ENCODE results near the gene PHF21A. TPM values are rescaled to one million over a fixed set of nuclear protein-coding genes. Genes with fewer than 3 reads are reported as not detected.

PHF21A gene
- total RNA-seq, 2 donors from 2014 or later, result 53.0 to 54.6 TPM

DNA sequence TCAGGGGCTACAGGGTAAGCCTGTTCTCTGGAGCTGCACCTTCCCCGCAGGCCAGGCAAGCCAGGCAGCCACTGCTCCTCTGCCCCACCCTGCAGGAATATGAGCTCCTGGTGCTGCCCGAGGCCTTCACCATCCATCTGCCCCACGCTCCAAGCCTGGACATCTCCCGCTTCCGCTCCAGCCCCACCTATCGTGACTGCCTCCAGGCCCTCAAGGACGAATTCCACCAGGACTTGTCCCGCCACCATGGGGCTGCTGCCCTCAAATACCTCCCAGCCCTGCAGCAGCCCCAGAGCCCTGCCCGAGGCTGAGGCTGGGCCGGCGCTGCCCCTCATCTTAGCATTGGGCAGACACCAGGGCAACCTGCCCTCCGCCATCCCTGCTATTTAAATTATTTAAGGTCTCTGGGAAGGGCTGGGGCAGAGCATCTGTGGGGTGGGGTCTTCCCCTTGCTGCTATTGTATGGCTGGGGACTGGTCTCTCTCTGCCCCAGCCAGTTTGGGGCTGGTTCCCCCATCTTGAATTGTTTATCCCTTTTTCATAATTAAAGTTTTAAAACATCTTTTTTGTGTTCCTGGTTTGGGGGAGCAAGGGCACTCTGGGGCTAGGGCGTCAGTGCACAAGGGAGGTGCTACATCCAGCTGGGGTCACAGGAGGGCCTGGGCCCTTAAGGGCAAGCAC is 192.6 kb downstream of the PHF21A start:
- Mint-ChIP-seq H3K36me3 (no peaks in the 10 kb centered on the region), H3K9me3 (no peaks in the 10 kb centered on the region), H3K27ac (no peak overlapping the region)
- ATAC-seq, result no peak
- DNase-seq (ENCODE audit: low spot score in 2 of 2), result no peak

DNA sequence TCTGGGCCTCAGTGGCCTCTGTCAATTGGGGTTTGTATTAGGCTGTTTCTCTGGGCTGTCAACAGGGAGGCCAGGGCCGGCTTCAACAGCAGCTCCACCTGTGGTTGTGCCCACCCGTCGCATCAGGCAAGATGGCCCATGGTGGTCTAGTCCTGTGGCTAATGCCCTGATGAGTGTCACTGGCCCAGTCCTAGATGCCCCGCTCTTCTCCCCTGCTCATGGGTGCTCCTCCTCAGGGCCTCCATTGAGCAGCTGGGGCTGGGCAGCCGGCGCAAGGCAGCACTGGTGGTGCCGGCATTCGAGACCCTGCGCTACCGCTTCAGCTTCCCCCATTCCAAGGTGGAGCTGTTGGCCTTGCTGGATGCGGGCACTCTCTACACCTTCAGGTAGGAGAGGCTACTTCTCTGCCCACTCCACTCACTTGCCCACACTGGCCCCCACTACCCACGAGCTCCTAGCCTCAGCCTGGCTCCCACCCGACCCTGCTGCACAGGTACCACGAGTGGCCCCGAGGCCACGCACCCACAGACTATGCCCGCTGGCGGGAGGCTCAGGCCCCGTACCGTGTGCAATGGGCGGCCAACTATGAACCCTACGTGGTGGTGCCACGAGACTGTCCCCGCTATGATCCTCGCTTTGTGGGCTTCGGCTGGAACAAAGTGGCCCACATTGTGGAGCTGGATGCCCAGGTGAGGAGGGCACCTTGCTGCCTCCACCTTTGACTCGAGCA is 193.4 kb downstream of the PHF21A start:
- no peak overlapping the region for H3K27ac Mint-ChIP-seq
- ATAC-seq (no peak), DNase-seq (ENCODE audit: low spot score in 2 of 2) (no peak)
- no peaks in the 10 kb centered on the region for H3K9me3 Mint-ChIP-seq
- H3K36me3 Mint-ChIP-seq, result no peaks in the 10 kb centered on the region

DNA sequence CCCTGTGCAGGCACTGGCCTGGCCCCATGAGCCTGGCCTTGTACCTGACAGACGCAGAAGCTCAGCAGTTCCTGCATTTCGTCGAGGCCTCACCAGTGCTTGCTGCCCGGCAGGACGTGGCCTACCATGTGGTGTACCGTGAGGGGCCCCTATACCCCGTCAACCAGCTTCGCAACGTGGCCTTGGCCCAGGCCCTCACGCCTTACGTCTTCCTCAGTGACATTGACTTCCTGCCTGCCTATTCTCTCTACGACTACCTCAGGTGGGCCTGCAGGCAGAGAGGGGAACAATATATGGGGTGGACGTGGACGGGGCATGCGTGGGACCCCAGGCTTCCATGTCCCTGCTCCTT is 193.9 kb downstream of the PHF21A start:
- H3K27ac Mint-ChIP-seq, result no peak overlapping the region
- no peak for ATAC-seq
- no peaks in the 10 kb centered on the region for H3K36me3 Mint-ChIP-seq
- H3K9me3 Mint-ChIP-seq, result no peaks in the 10 kb centered on the region
- no peak for DNase-seq (ENCODE audit: low spot score in 2 of 2)

DNA sequence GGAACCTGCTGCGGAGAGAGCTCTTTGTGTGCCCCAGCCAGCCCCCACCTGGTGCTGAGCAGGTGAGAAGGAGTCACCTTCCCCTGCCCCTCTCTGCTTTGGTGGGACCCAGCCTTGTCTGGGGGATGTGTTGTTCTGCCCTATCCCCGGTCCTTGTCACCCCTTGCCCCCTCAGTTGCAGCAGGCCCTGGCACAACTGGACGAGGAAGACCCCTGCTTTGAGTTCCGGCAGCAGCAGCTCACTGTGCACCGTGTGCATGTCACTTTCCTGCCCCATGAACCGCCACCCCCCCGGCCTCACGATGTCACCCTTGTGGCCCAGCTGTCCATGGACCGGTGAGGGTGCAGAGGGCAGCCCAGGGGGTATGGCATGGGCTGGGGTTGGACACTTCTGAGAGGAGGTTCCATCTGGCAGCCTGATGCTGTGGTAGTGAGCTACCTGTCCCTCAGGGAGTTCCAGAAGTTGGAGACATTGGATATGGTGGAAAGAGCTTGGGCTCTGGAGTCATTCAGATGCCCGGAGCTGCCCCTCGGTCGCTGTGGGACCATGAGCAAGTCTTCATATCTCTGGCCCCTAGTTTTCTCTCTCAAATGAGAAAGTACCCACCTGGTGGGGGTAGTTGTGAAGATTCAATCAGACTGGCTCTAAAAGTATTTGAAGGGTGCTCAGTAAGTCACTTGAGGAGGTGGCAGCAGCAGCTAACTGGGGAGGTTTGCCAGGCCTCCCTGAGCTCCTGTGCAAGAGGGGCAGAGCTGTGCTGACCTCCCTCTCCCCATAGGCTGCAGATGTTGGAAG is 194.5 kb downstream of the PHF21A start:
- no peak for DNase-seq (ENCODE audit: low spot score in 2 of 2)
- ATAC-seq, result no peak
- H3K9me3 Mint-ChIP-seq, result no peaks in the 10 kb centered on the region
- peak overlapping the region in 1 of 2 donors; percentile 50 for H3K27ac Mint-ChIP-seq
- no peaks in the 10 kb centered on the region for H3K36me3 Mint-ChIP-seq

DNA sequence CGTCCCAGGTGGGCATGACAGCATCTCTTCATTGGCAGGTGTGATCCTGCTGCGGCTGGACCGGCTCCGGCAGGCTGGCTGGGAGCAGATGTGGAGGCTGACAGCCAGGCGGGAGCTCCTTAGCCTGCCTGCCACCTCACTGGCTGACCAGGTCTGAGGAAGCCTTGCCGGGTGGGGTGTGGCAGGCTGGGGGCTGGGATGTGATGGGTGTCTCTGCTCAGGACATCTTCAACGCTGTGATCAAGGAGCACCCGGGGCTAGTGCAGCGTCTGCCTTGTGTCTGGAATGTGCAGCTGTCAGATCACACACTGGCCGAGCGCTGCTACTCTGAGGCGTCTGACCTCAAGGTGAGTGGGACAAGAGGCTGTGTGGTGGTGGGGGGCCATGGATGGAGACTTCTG is 195.3 kb downstream of the PHF21A start:
- DNase-seq (ENCODE audit: low spot score in 2 of 2) (no peak), ATAC-seq (no peak)
- Mint-ChIP-seq H3K27ac (peak overlapping the region in 1 of 2 donors; percentile 22), H3K36me3 (no peaks in the 10 kb centered on the region), H3K9me3 (no peaks in the 10 kb centered on the region)

DNA sequence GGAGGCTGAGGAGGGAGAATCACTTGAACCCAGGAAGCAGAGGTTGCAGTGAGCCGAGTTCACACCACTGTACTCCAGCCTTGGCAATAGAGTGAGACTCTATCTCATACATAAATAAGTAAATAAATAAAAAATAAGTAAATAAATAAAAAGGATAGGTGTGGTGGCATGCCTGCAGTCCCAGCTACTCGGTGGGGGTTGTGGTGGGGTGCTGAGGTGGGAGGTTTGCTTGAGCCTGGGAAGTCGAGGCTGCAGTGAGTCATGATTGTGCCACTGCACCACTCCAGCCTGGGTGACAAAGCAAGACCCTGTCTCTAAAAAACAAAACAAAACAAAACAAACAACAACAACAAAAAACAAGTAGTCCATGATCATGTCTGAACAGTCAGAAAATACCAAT is 195.7 kb downstream of the PHF21A start:
- no peak for ATAC-seq
- no peak for DNase-seq (ENCODE audit: low spot score in 2 of 2)
- Mint-ChIP-seq H3K27ac (no peak overlapping the region), H3K36me3 (no peaks in the 10 kb centered on the region), H3K9me3 (no peaks in the 10 kb centered on the region)

DNA sequence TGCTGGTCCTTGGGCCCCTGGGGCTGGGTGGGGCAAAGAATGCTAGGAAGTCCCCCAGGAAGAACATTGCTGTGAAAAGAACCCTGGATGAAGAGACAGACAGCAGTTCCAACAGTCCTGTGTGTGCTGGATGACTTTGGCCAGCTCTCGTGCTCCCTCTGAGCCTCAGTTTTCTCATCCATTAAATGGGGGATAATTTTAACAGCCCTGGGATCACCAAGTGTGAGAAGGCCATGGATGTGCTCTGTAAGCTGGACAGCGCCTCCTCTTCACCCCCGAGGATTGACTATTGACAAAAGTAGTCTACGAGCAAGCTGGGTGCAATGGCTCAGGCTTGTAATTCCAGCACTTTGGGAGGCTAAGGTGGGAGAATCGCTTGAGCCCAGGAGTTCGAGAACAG is 196.3 kb downstream of the PHF21A start:
- Mint-ChIP-seq H3K27ac (no peak overlapping the region), H3K9me3 (no peaks in the 10 kb centered on the region), H3K36me3 (no peaks in the 10 kb centered on the region)
- ATAC-seq (no peak), DNase-seq (ENCODE audit: low spot score in 2 of 2) (no peak)

DNA sequence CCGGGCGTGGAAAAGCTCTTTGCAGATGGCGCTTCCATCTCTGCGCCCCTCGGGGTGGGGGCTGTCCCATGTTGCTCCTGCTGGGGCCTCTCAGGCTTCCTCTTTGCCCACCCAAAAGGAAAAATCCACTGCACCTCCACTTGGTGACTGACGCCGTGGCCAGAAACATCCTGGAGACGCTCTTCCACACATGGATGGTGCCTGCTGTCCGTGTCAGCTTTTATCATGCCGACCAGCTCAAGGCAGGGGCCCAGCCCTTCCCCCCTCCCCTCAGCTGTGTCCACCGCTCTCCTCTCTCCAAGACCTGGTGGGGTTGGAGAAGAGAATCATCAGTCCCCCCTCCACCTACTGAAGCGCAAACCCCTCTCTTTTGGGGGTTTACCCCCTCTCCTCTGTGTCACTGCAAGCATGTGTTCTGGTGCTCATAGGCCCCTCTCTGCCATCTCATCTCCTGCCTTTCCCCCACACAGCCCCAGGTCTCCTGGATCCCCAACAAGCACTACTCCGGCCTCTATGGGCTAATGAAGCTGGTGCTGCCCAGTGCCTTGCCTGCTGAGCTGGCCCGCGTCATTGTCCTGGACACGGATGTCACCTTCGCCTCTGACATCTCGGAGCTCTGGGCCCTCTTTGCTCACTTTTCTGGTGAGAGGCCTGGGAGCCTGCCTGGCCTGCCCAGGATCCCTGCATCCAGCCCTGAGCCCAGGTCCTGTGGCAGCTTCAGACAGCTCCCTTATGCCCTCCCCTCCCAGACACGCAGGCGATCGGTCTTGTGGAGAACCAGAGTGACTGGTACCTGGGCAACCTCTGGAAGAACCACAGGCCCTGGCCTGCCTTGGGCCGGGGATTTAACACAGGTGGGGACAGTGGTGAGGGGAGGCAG is 197.0 kb downstream of the PHF21A start:
- peak in 1 of 2 donors; percentile 55 for DNase-seq (ENCODE audit: low spot score in 2 of 2)
- Mint-ChIP-seq H3K9me3 (no peaks in the 10 kb centered on the region), H3K36me3 (no peaks in the 10 kb centered on the region), H3K27ac (no peak overlapping the region)
- ATAC-seq, result no peak

DNA sequence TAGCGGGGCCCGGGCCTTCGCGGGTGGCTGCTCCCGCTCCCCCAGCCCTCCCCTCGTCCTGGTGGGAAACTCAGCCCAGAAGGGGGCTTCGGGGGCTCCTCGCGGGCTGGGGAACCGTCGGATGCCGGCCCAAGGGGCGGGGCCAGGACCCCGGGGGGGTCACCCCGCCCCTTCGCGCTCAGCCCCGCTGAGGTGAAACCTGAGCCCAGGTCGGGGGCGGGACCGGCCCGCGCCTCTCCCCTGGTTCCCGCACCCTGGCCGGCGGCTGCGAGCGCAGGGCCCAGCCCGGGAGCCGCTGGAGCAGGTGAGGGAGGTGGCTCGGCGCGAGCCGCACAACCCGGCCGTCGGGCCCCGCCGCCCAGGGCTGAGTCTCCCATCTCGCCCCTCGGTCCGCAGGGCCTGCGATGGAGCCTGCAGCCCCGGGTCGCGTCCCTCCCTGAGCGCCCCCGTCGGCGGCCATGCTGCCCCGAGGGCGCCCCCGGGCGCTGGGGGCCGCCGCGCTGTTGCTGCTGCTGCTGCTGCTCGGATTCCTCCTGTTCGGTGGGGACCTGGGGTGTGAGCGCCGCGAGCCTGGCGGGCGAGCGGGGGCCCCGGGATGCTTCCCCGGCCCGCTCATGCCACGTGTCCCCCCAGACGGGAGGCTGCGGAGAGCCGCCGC is 198.7 kb downstream of the PHF21A start, which contains the start of gene LARGE2:
TSS of gene LARGE2 (plus strand) at position 232 of the 658 bp plus-strand sequence. CDS start at position 459, 227 bp downstream.
- peak in 1 of 2 donors; percentile 56 for DNase-seq (ENCODE audit: low spot score in 2 of 2)
- ATAC-seq, result no peak
- Mint-ChIP-seq H3K9me3 (no peaks in the 10 kb centered on the region), H3K36me3 (no peaks in the 10 kb centered on the region), H3K27ac (peak within 1 kb of the TSS in 1 of 2 donors; percentile 75)

DNA sequence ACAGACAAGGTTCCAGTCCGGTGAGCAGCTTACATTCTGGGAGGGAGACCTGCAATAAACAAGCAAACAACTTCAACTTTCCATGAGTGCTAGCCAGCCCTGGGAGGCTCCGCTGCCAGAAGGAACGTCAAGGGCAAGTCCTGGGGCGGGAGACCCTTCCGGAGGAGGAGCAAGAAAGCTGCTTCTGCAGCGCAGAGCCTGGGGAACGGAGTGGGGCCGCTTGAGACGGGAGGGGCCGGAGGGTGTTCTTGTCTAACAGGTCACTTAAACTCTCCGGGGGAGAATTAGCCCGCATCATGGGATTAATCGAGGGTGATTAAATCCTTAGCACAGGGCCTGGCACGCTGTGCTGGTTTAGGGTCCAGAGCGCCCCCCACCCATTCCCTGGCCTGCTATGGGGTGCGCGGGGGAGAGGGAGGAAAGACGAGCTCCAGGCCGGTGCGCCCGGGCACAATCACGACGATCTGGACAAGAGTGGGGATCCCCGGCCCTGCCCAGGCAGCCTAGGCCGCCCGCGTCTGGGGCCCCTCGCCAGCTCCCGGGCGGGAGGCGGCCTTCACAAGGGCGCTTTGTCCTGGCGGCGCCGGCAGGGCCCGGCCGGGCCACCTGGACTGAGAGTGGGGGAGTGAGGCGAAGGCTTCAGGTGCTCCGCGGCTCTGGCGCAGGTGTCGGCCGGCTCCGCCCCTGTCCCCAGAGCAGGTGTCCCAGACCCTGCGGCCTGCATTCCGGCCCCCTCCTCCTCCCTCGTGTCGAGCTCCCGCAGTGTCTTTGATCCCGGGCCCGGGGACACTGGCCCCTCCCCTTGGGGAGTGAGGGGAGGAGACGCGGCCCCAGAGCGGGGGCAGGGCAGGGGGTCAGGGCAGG is 199.5 kb downstream of the PHF21A start:
- no peaks in the 10 kb centered on the region for H3K36me3 Mint-ChIP-seq
- H3K27ac Mint-ChIP-seq, result no peak overlapping the region
- no peaks in the 10 kb centered on the region for H3K9me3 Mint-ChIP-seq
- ATAC-seq (no peak), DNase-seq (ENCODE audit: low spot score in 2 of 2) (peak in 1 of 2 donors; percentile 54)

DNA sequence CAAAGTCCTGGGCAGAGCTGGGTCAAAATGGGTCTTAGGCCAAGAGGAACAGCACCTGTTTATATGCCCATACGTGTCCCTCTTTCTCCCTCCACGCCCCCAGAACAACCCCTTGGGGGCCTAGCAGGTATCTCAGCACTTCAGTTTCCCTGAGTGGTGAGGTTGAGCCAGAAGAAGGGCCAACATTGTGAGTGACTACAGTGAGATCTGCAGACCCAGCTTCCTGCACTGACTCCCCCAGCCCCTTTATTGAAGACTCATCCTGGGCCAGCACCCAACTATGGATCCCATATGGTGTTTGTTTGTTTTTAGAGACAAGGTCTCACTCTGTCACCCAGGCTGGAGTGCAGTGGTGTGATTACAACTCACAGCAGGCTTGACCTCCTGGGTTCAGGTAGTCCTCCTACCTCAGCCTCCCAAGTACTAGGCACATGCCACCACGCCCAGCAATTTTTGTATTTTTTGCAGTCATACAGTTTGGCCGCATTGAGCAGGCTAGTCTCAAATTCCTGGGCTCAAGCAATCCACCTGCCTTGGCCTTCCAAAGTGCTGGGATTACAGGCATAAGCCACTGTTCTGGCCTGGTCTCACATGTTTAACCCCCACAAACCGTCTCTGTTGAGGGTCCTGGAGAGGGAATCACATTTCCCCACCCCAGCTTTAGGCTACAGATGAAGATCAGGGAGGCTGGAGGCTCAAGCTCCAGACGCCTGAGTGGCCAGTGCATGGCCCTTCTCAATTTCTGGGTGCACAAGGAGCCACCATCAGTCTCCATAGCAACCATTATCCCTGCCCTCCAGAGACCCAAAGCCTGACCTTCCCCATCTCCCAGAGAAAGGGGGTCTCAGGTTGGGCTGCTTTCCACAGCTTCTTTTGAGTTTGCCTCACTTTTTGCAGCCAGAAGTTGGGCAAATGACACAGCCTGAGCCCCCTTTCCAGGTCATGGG is 200.4 kb downstream of the PHF21A start:
- no peak for ATAC-seq
- DNase-seq (ENCODE audit: low spot score in 2 of 2), result peak in 1 of 2 donors; percentile 48
- Mint-ChIP-seq H3K36me3 (no peaks in the 10 kb centered on the region), H3K9me3 (no peaks in the 10 kb centered on the region), H3K27ac (no peak overlapping the region)

DNA sequence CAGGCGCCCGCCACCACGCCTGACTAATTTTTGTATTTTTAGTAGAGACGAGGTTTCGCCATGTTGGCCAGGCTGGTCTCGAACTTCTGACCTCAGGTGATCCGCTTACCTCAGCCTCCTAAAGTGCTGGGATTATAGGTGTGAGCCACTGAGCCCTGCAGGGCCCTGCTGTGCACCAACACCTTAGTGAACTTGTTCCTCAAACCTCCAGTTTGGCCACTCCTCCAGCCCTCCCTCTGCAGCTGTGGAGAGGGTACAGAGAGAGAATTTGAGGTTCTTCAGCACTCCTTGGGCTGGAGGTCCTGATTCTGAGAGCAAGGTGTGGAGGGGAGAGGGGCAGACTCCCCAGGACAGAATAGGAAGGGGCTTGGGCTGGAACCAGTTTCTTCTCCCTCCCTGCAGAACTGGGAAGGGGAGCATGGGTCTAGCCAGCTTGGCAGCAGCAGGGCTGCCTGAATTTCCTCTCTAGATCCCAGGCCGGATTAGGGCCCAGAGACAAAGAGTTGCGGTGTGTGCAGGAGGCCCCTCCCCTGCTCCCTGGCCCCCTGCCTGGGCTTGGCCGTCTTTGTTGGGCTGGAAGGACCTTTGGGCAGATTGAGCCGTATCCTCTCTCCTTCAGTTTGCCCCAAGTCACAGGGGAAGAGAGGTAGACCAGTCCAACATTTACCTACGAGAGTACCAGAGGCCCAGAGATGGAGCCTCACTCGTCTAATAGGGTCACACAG is 201.3 kb downstream of the PHF21A start:
- H3K27ac Mint-ChIP-seq, result no peak overlapping the region
- H3K36me3 Mint-ChIP-seq, result no peaks in the 10 kb centered on the region
- DNase-seq (ENCODE audit: low spot score in 2 of 2), result no peak
- no peak for ATAC-seq
- H3K9me3 Mint-ChIP-seq, result no peaks in the 10 kb centered on the region

DNA sequence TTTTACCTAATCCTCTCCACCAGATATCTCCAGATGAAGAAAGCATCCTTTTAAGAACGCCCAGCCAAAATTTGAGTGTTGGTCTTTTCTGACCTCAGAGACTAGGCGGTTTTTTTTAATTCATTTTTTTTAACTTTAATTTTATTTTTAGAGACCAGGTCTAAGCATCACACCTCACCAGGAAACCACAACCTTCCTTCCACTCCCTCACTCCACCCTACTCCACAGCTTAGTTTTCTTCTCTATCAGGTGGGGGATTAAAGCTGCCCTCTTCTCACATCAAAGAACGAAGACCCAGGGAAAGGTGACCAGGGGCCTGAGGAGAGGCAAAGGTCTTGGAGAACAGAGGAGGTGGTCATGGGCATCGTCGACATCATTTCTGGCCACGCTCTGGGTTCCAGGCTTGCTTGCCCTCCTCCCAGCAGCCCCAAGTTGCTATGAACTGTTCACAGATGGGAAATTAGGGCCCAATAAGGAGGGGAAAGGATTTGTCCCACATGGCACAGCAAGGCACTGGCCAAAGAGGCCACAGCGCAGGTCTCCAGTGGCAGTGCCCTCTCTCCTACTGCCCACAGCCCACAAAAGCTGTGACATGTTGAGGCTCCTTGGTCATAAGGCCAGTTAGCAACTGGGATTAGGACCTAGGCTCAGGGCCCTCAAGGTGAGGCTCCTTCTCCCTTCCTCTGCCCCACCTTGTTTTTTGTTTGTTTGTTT is 202.1 kb downstream of the PHF21A start:
- H3K36me3 Mint-ChIP-seq, result no peaks in the 10 kb centered on the region
- H3K27ac Mint-ChIP-seq, result peak overlapping the region in 1 of 2 donors; percentile 95
- H3K9me3 Mint-ChIP-seq, result no peaks in the 10 kb centered on the region
- DNase-seq (ENCODE audit: low spot score in 2 of 2) (no peak), ATAC-seq (no peak)
